Vagina (tissue), 2 donors: ENCODE results near the gene PRPF19.

Experiments
- CTCF ChIP-seq, 3 experiments: fragments of 450-650 bp in 2 of 3; fragments of 200-600 bp in 1 of 3; sonication (generic) in 1 of 3; IDR thresholded peaks; one replicate each; pipeline ENCODE4 v1.5.1; 2017 to 2019; ENCODE audit warnings: antibody characterized with exemption in 3 of 3, mild to moderate bottlenecking in 2 of 3, moderate library complexity in 2 of 3
- POLR2A ChIP-seq, 2 donors: fragments of 450-650 bp; IDR thresholded peaks; one replicate each; pipeline ENCODE4 v1.6.1; 2017; ENCODE audit warnings: antibody characterized with exemption in 2 of 2, mild to moderate bottlenecking in 2 of 2, moderate library complexity in 2 of 2
- POLR2AphosphoS5 ChIP-seq, 2 donors: sonication (generic); formaldehyde crosslinking; IDR thresholded peaks; one replicate each; pipeline ENCODE4 v1.9.0; 2017; ENCODE audit warnings: antibody characterized with exemption in 2 of 2, mild to moderate bottlenecking in 2 of 2, low read depth in 1 of 2; ENCODE audit not compliant: insufficient read depth in 1 of 2

GRCh38 chr11:60921777-60922335 is 15.5 kb upstream of the PRPF19 start:
- TF ChIP-seq CTCF (IDR thresholded peaks at IDR 0.05) (no peak), POLR2AphosphoS5 (IDR thresholded peaks at IDR 0.05; ENCODE audit: insufficient read depth in 1 of 2, low read depth in 1 of 2) (no peak), POLR2A (IDR thresholded peaks at IDR 0.05) (no peak)
